A673 (cell line): ENCODE measurements around the gene ABHD17B.

ENCODE experiments used
- EZH2 ChIP-seq: fragments of 200-600 bp; sonication (generic); IDR thresholded peaks from 2 replicates; pipeline ENCODE4 v1.6.1; 2017; ENCODE audit warnings: borderline replicate concordance, low read depth, mild to moderate bottlenecking, mixed read lengths, antibody characterized with exemption, low read length; ENCODE audit not compliant: poor library complexity, severe bottlenecking
- TF ChIP-seq, protein P1 (sequence below): fragments of 300-800, 200-600 bp; sonication (generic); conservative IDR thresholded peaks from 2 replicates; pipeline ENCODE4 v1.5.1; 2017; ENCODE audit warnings: low read depth, mild to moderate bottlenecking, antibody characterized with exemption, low read length, moderate library complexity, mixed read lengths

DNA sequence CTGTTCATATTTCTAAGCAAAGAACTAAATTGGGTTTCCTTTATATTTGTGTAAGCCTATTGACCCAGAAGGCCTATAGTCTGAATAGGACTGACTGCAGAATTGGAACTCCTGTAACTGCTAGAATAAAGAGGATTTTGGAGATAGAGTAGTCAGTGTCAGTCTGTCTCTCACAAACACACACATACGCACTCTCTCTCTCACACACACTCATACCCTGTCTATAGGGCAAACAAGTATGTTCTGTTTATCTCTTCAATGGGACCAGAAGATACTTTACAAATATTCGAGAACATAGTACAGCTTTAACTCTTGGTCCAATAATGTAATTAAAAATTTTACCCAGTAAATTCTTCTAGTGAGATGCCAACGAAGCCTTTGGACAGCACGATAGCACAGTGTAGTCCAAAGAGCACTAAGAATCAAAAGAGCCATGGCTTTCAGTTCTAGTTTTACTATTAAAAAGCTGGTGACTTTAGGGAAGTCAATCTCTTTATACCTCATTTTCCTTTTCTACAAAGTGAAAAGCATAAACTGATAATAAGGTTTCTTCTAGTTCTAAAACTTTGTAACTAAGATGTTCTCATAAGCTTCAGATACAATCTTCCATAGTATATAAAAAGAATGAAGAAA, 19.3 kb downstream of the ABHD17B start:
- TF ChIP-seq, protein P1, sequence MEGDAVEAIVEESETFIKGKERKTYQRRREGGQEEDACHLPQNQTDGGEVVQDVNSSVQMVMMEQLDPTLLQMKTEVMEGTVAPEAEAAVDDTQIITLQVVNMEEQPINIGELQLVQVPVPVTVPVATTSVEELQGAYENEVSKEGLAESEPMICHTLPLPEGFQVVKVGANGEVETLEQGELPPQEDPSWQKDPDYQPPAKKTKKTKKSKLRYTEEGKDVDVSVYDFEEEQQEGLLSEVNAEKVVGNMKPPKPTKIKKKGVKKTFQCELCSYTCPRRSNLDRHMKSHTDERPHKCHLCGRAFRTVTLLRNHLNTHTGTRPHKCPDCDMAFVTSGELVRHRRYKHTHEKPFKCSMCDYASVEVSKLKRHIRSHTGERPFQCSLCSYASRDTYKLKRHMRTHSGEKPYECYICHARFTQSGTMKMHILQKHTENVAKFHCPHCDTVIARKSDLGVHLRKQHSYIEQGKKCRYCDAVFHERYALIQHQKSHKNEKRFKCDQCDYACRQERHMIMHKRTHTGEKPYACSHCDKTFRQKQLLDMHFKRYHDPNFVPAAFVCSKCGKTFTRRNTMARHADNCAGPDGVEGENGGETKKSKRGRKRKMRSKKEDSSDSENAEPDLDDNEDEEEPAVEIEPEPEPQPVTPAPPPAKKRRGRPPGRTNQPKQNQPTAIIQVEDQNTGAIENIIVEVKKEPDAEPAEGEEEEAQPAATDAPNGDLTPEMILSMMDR: no peak
- no peak for TF ChIP-seq EZH2
